ENCODE data around the gene KCNT1.

DNA sequence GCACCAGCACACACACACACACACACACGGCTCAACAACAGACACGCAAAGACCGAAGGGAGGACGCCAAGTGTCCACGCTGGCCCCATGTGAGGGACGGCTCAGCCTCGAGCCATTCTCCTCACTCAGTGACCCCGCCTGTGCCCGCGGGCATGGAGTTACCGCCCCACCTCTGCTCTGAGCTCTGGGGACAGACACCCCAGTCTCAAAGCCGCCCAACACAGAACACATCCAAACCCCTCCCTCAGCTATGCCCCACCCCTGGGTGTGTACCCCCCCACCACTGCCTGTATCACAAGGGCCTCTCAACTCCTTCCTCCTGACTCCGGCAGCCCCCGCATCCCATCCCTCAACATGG, 124.2 kb downstream of the KCNT1 start:
- TF ChIP-seq CTCF (IDR thresholded peaks at IDR 0.05; ENCODE audit: low read depth, low read length) (no peak), EZH2phosphoT487 (IDR thresholded peaks at IDR 0.05; ENCODE audit: low read depth) (no peak)

All from OCI-LY3 (cell line).